NCI-H187 (cell line): ENCODE results near the gene MISP.
"Not testable (repeated sequence)": the region's sequence is repeated elsewhere in the genome, so short reads cannot be mapped to it uniquely, and the experiment has no call there.

Experiments used
- DNase-seq, 2 experiments: peaks; one replicate each; lab custom pipeline; 2025; lab: John Stamatoyannopoulos, UW

Gene MISP, protein sequence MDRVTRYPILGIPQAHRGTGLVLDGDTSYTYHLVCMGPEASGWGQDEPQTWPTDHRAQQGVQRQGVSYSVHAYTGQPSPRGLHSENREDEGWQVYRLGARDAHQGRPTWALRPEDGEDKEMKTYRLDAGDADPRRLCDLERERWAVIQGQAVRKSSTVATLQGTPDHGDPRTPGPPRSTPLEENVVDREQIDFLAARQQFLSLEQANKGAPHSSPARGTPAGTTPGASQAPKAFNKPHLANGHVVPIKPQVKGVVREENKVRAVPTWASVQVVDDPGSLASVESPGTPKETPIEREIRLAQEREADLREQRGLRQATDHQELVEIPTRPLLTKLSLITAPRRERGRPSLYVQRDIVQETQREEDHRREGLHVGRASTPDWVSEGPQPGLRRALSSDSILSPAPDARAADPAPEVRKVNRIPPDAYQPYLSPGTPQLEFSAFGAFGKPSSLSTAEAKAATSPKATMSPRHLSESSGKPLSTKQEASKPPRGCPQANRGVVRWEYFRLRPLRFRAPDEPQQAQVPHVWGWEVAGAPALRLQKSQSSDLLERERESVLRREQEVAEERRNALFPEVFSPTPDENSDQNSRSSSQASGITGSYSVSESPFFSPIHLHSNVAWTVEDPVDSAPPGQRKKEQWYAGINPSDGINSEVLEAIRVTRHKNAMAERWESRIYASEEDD

DNA sequence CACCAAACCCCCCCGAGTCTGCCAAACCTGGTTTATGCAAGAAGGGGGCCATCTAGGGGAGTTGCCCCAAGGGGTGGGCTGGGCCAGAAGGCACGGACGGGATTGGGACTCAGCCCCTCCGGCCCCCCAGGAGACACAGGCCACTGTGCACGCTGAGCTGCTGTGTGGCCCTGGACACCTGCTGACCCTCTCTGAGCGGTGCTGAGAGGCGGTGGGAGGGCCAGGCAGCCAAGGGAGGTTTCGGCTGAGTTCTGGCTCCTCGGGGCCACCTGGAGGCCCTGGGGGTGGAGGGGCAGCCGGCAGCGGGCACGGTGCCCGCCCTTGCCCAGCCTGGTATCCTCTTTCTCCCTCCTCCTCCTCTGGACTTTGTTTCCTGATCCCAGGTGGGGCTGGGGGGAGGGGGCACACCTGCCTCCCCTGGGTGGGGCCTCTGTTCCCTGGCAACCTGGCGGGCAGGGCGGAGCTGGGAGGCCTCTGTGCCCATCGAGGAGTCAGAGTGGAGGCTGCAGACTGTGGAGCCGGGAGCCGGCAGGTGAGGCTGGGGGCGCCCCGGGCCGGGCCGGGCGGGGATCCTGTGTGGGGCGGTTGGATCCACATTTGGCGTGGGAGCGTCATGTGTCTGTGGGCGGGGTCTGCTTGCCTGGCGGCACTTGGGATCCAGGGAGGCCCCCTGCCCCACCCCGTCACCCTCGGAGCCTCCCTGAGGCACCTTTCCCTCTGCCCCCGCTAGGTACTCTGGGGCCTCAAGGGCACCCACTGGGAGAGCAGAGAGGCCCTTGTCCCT, at the start of gene MISP:
Gene MISP, plus strand, starts transcription at position 473 of the 784 bp plus-strand sequence. CDS start 5,835 bp downstream, outside the sequence.
- peak; percentile 36 to 75 for DNase-seq

DNA sequence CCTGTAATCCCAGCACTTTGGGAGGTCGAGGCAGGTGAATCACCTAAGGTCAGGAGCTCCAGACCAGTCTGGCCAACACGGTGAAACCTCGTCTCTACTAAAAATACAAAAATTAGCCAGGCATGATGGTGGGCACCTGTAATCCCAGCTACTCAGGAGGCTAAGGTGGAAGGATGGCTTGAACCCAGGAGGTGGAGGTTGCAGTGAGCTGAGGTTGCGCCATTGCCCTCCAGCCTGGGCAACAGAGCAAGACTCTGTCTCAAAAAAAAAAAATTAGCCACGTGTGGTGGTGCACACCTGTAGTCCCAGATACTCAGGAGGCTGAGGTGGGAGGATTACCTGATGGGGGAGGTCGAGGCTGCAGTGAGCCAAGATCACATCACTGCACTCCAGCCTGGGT, 48.1 kb upstream of the MISP start:
- not testable (repeated sequence) for DNase-seq

DNA sequence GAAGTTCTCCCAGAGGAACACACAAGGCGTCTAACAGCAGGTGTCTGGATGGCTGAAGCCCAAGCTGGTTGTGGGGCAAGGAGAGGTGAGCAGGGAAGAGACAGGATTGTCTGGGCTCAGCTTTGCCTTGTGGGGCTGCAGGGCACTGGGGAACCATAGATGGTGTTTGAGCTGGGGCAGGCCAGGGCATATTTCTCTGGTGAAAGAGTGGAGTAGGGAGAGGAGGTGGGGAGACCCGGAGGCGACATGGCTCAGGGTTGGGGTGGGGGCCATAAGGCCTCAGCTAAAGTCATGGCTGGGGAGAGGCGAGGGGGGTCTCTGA, 47.6 kb upstream of the MISP start:
- no peak for DNase-seq

DNA sequence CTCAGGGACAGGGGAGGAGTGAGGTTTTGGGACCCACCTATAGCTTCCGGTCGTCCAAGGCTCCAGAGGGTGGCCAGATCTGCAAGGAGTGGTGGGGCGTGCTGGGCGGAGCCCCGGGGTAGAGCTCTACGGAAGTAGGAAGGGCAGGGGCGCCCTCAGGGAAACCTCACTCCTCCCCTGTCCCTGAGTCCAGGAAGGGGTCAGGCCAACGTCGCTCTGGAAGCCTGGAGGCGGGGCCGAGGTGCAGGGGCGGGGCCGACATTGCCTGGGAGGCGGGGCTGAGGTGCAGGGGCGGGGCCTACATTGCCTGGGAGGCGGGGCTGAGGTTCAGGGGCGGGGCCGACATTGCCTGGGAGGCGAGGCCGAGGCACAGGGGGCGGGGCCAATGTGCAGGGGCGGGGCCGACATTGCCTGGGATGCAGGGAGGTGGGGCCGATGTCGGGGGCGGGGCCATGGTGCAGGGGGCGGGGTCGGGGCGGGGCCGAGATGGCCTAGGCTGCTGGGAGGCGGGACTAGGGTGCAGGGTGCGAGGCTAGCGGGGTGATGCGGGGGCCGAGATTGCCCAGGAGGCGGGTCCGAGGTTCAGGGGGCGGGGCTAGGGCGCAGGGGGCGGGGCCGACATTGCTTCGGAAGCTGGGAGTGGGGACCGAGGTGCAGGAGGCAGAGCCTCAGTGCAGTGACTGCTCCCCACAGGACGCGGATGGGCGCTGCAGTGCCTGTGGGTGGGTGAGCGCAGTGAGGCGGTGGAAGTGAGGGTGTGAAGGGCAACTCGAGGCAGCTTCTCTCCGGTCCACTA, 47.1 kb upstream of the MISP start:
- DNase-seq, result no peak

DNA sequence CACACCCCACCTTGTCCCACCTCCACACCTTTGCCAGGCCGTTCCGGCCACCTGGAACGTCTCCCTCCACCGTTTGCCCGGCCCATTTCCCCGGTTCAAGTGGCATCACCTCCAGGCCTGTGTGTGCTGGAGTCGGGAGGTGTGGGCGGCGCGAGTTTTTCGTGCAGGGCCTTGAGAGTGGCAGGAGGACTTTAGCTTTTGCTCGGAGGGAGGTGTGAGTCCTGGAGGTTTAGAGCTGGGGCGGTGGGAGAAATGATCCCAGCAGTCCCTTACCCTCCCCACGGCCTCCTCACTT, 46.5 kb upstream of the MISP start:
- DNase-seq, result no peak

DNA sequence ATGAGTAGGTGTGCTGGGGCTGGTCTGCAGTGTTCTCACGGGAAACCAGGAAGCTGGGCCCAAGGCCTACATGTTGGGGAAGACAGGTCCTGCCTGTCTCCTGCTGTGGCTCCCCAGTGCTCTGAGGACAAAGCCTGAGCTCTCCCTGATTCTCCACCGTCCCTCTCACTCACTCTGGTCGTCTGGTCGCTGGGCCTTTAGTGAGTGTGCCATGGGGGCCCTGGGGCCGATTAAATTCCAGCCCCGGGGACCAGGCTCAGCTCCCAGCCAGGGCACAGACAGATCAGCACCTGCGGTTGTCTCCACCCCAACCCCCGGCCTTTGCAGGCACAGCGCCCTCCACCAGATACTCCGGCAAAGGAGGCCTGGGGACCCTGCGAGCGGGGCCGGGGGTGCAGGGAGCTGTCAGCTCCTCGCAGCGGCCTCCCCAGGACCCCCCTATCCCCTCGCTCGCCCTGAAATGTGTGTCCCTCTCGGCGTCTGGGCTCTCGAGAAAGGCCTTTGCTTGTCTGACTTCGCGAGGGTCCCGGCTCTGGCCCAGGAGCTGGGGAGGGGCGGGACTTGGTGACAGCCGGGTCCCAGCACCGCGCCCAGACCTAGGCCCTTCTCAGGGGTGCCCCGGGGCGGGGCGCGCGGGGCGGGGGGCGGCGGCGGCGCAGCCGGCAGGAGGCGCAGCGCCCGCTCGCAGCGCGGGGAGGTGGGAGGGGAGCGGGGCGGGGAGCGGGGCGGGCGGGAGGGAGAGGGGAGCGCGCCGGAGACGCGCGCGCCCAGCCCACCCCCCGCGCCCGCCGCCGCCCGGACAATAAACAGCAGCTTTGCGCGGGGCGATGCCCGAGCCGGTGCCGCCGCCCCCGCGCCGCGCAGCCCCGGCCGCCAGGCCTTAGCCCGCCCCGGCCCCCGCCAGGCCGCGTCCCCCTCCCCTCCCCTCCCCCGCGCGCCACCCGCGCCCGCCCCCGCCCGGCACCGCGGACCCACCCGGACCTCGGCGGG, 42.5 kb upstream of the MISP start, which contains the start of gene PALM:
Gene PALM, plus strand, starts transcription at position 782 of the 990 bp plus-strand sequence. CDS start 212 bp downstream, outside the sequence.
- DNase-seq, result no peak

DNA sequence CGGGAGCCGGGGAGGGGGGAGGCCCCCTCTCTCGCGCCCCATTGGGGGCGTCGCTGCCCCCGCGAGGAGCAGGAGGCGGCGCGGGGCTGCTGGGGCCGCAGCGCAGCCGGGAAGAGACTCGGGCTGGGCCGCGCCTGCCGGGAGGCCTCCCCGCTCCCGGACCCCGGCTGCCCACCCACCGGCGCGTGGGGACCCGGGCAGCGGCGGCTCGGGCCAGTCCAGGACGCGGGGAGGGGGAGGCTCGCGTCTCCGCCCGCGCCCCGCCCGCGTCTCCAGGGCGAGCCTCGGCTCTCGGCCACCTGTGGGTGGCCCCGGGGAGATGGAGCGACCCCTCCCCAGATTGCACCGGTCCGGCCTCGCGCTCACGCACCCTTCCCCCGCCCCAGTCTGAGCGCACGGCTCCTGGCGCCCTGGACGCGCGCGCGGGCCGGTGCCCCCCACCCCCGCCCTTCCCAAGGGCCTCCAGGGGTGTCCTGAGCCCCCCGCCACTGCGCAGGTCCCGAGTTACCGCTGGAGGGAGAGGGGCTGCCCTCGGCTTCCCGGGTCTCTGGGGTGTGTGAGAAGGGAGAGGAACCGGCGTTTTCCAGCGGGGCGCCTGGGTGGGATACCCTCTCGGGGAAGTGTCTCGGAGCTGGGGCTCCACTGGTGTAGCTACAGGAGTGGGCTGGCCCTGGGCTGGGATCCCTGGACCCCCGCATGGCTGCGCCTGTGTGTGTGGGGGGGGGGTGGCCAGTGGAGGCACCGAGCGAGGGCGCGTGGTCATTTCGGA, 41.5 kb upstream of the MISP start:
- no peak for DNase-seq

DNA sequence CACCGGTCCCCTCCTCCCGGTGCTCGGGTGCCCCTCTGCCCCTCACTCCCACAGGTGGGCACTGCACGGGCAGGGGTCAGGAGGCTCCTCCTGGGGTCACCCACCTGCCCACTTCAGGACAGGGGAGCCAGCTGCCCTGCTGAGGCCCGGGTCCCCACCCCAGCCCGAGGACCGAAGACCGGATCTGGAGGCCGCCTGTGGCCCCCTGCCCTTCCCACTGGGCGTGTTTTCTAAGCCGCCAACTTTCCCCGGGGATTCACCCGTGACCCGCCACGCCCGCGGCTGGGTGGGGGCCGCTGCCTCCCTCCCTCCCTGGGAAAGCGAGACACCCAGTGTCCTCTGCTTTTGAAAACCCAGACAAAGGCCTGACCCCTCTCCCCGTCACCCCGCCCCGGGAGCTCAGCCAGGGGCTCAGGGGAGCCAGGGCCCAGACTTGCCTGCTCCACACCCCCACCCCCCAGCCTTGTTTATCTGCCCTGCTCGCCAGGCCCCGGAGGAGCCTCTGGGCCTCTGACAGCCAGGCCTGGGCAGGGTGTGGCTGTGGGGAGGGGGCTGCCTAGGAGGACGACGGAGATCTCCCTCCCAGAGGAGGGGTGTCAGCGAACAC, 40.8 kb upstream of the MISP start:
- DNase-seq, result no peak

DNA sequence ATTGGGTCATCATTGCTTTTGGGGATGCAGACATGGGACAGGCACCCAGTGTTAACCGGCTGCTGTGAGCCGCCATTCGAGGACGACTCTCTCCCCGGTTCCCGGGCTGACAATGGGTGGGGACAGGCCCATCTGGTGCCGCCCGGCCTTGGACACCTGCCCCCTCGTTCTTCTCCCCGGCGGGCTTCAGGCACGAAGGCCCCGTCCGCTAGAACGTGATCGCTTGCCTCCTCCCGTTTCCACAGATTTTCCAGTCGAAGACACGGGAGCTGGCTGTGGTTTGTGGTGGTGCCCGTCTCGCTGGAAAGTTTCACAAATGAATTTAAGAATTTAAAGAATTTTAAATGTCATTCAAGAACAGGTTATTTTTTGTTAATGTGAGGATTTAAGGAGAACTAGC, 40.1 kb upstream of the MISP start:
- no peak for DNase-seq

DNA sequence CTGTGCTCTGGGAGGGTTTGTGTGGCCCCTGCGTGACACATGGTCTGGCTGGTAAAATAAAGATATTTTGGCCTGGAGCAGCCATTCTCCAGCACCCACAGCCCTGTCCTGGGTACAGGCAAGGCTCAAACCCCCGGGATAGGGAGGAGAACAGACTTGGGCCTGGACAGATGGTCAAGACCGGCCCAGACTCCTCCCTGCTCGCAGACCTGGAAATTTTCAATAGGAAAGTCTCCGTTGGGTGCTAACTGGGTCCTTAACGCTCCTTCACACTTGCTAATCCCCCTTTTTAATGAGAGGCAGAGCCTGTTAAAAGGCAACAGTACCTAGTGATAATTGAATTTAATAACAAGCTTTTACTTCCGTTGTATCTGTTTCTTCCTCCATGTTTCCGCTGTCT, 39.7 kb upstream of the MISP start:
- no peak for DNase-seq

DNA sequence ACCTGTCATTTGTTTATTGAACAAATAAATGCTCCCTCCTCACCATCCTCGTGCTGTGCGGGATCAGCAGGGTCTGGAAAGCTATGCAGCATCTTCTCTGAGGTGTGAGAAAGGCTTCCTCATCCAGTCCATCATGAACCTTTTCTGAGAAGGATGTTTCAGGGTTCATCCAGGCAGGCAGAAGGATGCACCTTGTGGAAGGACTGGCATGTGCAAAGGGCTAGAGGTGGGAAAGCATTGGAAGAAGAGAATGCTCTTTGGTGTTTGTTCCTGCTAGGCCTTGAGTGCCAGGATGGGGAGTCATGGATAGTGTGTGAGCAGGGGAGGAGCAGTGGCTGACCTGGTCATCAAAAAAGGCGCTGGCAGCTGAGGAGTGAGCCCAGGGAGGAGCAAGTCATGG, 35.6 kb upstream of the MISP start:
- no peak for DNase-seq

DNA sequence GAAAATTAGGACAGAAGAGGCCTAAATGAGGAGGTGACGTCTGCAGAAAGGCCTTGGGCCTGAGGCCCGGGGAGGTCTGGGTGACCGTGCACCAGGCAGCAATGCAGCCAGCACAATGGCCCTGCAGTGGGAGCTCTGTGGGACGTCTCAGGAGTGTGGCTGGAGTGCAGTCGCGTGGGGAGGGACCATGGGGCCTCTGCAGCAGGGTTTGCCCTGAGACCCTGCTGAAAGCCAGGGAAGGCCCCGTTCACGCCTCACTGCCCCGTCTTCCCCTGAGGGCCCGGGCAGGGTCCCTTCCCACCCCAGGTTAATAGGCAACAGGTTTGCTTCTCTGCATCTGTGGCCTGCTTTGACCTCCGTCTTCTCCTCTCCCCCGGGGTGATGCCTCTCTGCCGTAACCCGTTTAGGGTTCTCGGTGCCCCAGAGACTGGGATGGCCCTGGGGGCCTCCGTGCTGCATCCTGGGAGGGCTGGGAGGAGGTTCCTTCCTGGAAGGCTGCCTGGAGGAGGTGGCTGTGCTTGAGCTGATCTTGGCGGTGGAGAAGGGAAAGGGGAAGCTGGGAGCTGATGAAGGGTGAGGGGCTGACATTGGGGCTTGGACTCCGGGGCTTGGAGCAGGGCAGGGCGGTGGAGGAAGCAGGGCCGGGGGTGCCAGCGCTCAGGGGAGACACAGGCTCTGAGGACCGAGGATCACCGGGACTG, 32.5 kb upstream of the MISP start:
- no peak for DNase-seq

DNA sequence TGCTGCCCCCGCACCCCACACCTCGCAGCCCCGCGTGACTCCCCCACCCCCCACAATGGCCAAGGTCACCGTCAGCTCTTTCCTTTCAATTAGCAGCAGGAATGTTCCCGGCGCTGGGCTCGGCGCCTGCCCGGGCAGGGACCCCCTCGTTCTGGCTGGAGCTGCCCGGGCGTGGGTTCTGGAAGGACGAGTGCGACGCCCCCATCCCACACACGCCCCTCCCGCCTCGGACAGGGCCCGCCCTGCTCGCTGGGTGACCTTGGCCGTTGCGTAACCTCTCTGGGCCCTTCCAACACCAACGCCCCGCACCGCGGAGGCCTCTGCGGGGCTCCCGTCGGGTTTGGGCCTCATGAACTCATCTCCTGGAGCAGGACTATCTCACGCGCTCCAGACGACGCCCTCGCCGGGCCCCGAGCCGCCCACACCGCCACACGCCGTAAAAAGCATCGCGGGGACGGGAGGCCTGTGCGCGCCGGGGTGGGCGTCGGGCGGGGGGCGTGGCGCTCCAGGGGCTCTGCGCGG, 31.9 kb upstream of the MISP start:
- DNase-seq, result no peak

DNA sequence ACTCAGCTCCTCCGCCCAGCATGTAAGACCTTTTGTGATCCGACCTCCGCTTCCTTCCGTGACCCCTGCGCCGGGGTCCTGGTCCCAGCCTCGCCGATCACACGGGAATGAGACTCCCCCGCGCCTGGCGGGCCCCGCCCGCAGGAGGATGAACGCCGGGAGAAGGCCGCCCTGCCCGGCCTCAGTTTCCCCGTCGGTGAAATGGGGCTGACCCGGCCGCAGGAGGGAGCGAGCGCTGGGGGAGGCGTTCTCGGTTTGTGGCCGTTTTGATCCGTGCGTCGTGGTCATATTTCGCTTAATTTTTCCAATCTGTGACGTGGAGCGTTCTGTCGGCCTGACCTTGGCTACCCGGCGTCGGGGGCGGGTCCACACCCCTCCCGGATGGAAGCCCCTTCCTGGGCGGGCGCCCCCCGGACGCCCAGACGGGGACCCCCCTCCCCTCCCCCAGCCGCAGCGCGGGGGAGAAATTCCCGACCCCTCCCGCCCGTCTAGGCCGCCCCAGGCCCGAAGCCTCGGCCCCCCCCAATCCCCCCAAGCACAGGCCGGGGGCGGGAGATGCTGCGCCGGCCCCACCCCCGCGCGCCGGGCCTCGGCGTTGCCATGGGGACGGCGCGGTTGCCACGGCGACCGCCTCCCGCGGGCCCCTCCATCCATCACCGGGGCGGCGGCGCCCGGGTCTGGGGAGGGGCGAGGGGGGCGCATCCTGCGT, 31.1 kb upstream of the MISP start:
- DNase-seq, result no peak

DNA sequence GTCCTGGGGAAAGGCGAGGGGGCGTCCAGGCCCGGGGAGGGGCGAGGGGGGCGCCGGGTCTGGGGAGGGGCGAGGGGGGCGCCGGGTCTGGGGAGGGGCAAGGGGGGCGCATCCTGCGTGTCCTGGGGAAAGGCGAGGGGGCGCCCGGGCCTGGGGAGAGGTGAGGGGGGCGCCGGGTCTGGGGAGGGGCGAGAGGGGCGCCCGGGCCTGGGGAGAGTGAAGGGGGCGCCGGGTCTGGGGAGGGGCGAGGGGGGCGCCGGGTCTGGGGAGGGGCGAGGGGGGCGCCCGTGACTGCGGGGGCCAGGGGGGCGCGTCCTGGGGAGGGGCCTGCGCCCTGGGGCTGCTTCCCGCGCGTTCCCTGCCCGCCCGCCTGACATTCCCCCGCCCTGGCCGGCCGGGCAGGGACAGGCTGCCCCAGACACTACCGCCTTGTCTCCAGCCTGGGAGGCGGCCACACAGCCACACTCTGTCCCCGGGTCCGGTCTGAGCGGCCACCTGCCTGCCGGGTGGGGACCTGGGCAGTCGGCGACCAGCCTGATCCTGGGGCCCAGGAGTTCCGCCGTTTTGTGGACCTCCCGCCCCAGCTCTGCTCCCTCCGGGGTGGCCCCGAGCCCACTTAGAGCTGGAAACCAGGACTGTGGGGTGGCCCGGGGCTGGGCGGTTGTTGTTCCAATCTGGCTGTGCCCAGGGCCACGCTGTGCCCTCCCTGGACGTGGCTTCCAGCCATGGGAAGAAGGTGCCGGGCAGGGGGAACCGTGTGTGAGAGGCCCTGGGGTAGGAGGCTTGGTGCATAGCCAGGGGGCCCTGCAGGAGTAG, 30.4 kb upstream of the MISP start:
- DNase-seq, result no peak

DNA sequence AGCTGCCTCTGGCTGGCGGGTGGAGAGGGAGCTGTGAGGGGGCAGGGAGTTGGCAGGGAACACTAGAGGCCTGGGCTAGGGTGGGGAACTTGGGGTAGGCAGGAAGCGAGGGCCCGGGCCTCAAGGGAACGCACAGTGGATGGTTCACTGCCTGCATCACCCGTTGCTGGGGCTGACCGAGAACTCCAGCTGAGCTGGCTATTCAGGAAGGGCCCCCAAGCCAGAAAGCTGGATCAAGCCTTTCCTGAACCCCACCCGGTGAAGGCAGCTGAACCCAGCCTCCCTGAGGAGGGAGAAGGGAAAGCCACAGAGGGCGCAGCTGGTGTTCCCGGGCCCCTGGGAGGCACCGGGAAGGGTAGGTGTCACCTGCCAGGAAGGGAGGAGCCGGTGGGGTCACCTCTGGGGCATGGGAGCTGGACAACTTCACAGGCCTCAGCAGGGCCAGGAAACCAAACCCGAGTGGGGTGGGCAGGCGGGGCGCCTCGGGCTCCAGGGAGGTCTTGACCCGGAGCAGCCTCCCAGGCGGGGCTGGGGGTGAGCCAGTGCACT, 28.3 kb upstream of the MISP start:
- no peak for DNase-seq

DNA sequence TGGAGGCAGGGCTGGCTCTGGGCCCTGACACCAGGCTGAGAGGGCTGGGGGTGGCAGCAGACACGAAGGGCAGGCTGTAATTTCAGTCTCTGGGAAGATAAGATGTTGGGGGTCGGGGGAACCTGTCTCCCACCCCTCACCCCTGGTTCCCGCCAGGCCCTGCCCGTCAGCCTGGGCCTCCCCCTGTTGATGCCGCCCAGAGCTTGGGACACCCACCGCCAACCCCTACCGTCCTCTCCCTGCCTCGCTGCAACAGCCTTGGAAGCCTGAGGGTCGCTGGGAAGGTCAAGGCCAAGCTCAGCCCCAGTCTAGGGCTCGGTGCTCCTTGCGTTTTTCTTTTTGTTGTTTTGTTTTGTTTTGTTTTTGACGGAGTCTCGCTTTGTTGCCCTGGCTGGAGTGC, 27.7 kb upstream of the MISP start:
- no peak for DNase-seq
